ENCODE results near the gene VAV2. TPM values are rescaled to one million over a fixed set of nuclear protein-coding genes. Genes with fewer than 3 reads are reported as not detected.

Gene VAV2
- total RNA-seq, 1 experiment from 2014 or later, result 9.7 TPM

GRCh38 chr9:133945314-133945975 is 46.7 kb downstream of the VAV2 start:
- TF ChIP-seq EZH2 (IDR thresholded peaks at IDR 0.05; ENCODE audit: low read length, unreplicated experiment), result no peak
- no peak for TF ChIP-seq EZH2phosphoT487 (IDR thresholded peaks at IDR 0.05; ENCODE audit: borderline replicate concordance, low read length)
- TF ChIP-seq, protein P1, sequence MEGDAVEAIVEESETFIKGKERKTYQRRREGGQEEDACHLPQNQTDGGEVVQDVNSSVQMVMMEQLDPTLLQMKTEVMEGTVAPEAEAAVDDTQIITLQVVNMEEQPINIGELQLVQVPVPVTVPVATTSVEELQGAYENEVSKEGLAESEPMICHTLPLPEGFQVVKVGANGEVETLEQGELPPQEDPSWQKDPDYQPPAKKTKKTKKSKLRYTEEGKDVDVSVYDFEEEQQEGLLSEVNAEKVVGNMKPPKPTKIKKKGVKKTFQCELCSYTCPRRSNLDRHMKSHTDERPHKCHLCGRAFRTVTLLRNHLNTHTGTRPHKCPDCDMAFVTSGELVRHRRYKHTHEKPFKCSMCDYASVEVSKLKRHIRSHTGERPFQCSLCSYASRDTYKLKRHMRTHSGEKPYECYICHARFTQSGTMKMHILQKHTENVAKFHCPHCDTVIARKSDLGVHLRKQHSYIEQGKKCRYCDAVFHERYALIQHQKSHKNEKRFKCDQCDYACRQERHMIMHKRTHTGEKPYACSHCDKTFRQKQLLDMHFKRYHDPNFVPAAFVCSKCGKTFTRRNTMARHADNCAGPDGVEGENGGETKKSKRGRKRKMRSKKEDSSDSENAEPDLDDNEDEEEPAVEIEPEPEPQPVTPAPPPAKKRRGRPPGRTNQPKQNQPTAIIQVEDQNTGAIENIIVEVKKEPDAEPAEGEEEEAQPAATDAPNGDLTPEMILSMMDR (conservative IDR thresholded peaks at IDR 0.05; ENCODE audit: low read depth, low read length), result no peak
- peaks cover 16% of the 10 kb centered on the region for H3K4me1 ChIP-seq (ENCODE audit: insufficient read depth, low read length)
- peak overlapping the region; percentile 52 for H3K27ac ChIP-seq (ENCODE audit: low read length)
- no peaks in the 10 kb centered on the region; the same call in 1 of the 2 replicates for H4K20me1 ChIP-seq (ENCODE audit: low read length)
- peaks cover 30% of the 10 kb centered on the region for H3K79me2 ChIP-seq (ENCODE audit: low read length)
- BruUV-seq (replicated peaks), result no TSS peak
- ChIA-PET CTCF (no interaction called here), POLR2A (ENCODE audit: unreplicated experiment) (interaction anchor here (0.6 kb wide), 1 partner anchor 191 kb away, joined by 3 read pairs; no protein-coding TSS in a partner anchor)
- no peaks in the 10 kb centered on the region for H3K27me3 ChIP-seq (ENCODE audit: low read length)
- no peak overlapping the region for H2AFZ ChIP-seq (ENCODE audit: low read length)
- H3K9ac ChIP-seq (ENCODE audit: low read length), result no peak overlapping the region
- intact Hi-C loops (cut with micrococcal nuclease), result loop anchor here (2.0 kb wide), 1 partner anchor 45 kb away; no protein-coding TSS in a partner anchor
- no peaks in the 10 kb centered on the region for H3K9me2 ChIP-seq (replicated peaks; ENCODE audit: low read length)
- H3K4me3 ChIP-seq (ENCODE audit: low read length), result no peak overlapping the region
- no peaks in the 10 kb centered on the region for H3K36me3 ChIP-seq (ENCODE audit: low read depth, low read length)
- ATAC-seq, result no peak
- H3K4me2 ChIP-seq (ENCODE audit: low read length), result 0 out of 2 replicates have a peak overlapping the region, but pooled peaks have one; percentile 10
- DNase-seq, result no peak
- no peaks in the 10 kb centered on the region for H3K9me3 ChIP-seq (ENCODE audit: low read length)
- no peaks in the 10 kb centered on the region for H3F3A ChIP-seq (ENCODE audit: low read length, unreplicated experiment)

GRCh38 chr9:133944746-133945135 is 47.4 kb downstream of the VAV2 start:
- peak overlapping the region; percentile 53 for H3K4me2 ChIP-seq (ENCODE audit: low read length)
- intact Hi-C loops (cut with micrococcal nuclease), result loop anchor here (2.0 kb wide), 1 partner anchor 46 kb away; no protein-coding TSS in a partner anchor
- H3K9ac ChIP-seq (ENCODE audit: low read length), result peak overlapping the region; percentile 12; the same call in 1 of the 2 replicates
- no peak overlapping the region for H2AFZ ChIP-seq (ENCODE audit: low read length)
- peaks cover 16% of the 10 kb centered on the region for H3K4me1 ChIP-seq (ENCODE audit: insufficient read depth, low read length)
- peak; percentile 100 for ATAC-seq
- H3F3A ChIP-seq (ENCODE audit: low read length, unreplicated experiment), result no peaks in the 10 kb centered on the region
- H3K27me3 ChIP-seq (ENCODE audit: low read length), result no peaks in the 10 kb centered on the region
- DNase-seq, result peak; percentile 84
- ChIA-PET CTCF (interaction anchor here (0.6 kb wide), 1 partner anchor 163 kb away, joined by 5 read pairs; no protein-coding TSS in a partner anchor), POLR2A (ENCODE audit: unreplicated experiment) (interaction anchor here (0.6 to 0.8 kb wide), 3 partner anchors 71 to 192 kb away, joined by 3 read pairs; no protein-coding TSS in a partner anchor)
- H3K9me2 ChIP-seq (replicated peaks; ENCODE audit: low read length), result no peaks in the 10 kb centered on the region
- no peaks in the 10 kb centered on the region for H3K9me3 ChIP-seq (ENCODE audit: low read length)
- no peak overlapping the region for H3K4me3 ChIP-seq (ENCODE audit: low read length)
- BruUV-seq (replicated peaks), result no TSS peak
- H3K27ac ChIP-seq (ENCODE audit: low read length), result peak overlapping the region; percentile 52
- H4K20me1 ChIP-seq (ENCODE audit: low read length), result no peaks in the 10 kb centered on the region; the same call in 1 of the 2 replicates
- H3K79me2 ChIP-seq (ENCODE audit: low read length), result peaks cover 37% of the 10 kb centered on the region
- TF ChIP-seq EZH2phosphoT487 (IDR thresholded peaks at IDR 0.05; ENCODE audit: borderline replicate concordance, low read length) (no peak), EZH2 (IDR thresholded peaks at IDR 0.05; ENCODE audit: low read length, unreplicated experiment) (no peak)
- TF ChIP-seq, protein P1 (conservative IDR thresholded peaks at IDR 0.05; ENCODE audit: low read depth, low read length), result no peak
- H3K36me3 ChIP-seq (ENCODE audit: low read depth, low read length), result no peaks in the 10 kb centered on the region
